ENCODE measurements around the gene RESP18.
"Not testable (repeated sequence)": the region's sequence is repeated elsewhere in the genome, so short reads cannot be mapped to it uniquely, and the experiment has no call there.

Gene RESP18

GRCh38 chr2:219289195-219289536, 43.4 kb downstream of the RESP18 start:
- H3K36me3 Mint-ChIP-seq (ENCODE audit: low read depth): peaks cover 3% of the 10 kb centered on the region
- no peak for TF ChIP-seq CTCF (IDR thresholded peaks at IDR 0.05; ENCODE audit: unreplicated experiment in 3 of 3)
- no peaks in the 10 kb centered on the region for H3K9me3 Mint-ChIP-seq
- peaks cover 18% of the 10 kb centered on the region for H3K27me3 Mint-ChIP-seq (ENCODE audit: low read depth)
- H3K4me1 Mint-ChIP-seq: peaks cover 31% of the 10 kb centered on the region
- H3K4me3 Mint-ChIP-seq: no peak overlapping the region
- H3K27ac Mint-ChIP-seq: peak overlapping the region; percentile 65 to 90 (median 90)

- Mint-ChIP-seq H3K27ac (peak overlapping the region in 2 of 3 experiments; percentile 18 to 44), H3K27me3 (ENCODE audit: low read depth) (peaks cover 14% of the 10 kb centered on the region), H3K9me3 (no peaks in the 10 kb centered on the region), H3K4me3 (no peak overlapping the region), H3K4me1 (peaks cover 32% of the 10 kb centered on the region), H3K36me3 (ENCODE audit: low read depth) (peaks cover 13% of the 10 kb centered on the region)
- no peak for TF ChIP-seq CTCF (IDR thresholded peaks at IDR 0.05; ENCODE audit: unreplicated experiment in 3 of 3)
Observed at GRCh38 chr2:219287580-219288265, 44.8 kb downstream of the RESP18 start.

- Mint-ChIP-seq H3K27ac (peak overlapping the region in 1 of 3 experiments; percentile 18), H3K4me1 (peaks cover 38% of the 10 kb centered on the region), H3K36me3 (ENCODE audit: low read depth) (peaks cover 18% of the 10 kb centered on the region)
- not testable (repeated sequence) for H3K9me3 Mint-ChIP-seq; H3K4me3 Mint-ChIP-seq; H3K27me3 Mint-ChIP-seq (ENCODE audit: low read depth)
Observed at GRCh38 chr2:219287116-219287440, 45.5 kb downstream of the RESP18 start.

- TF ChIP-seq CTCF (IDR thresholded peaks at IDR 0.05; ENCODE audit: unreplicated experiment in 3 of 3): no peak
- Mint-ChIP-seq H3K4me3 (peak overlapping the region in 1 of 3 experiments; percentile 11), H3K27ac (peak overlapping the region; percentile 48 to 90 (median 59)), H3K9me3 (no peaks in the 10 kb centered on the region), H3K36me3 (ENCODE audit: low read depth) (peaks cover 18% of the 10 kb centered on the region), H3K4me1 (peaks cover 38% of the 10 kb centered on the region), H3K27me3 (ENCODE audit: low read depth) (peaks cover 5% of the 10 kb centered on the region)
Observed at GRCh38 chr2:219286436-219287115, 46.0 kb downstream of the RESP18 start.

GRCh38 chr2:219285894-219286425, 46.6 kb downstream of the RESP18 start:
- peaks cover 5% of the 10 kb centered on the region for H3K27me3 Mint-ChIP-seq (ENCODE audit: low read depth)
- TF ChIP-seq CTCF (IDR thresholded peaks at IDR 0.05; ENCODE audit: unreplicated experiment in 3 of 3): no peak
- H3K4me3 Mint-ChIP-seq: peak overlapping the region in 1 of 3 experiments; percentile 11
- no peaks in the 10 kb centered on the region for H3K9me3 Mint-ChIP-seq
- H3K36me3 Mint-ChIP-seq (ENCODE audit: low read depth): peaks cover 24% of the 10 kb centered on the region
- H3K4me1 Mint-ChIP-seq: peaks cover 43% of the 10 kb centered on the region
- H3K27ac Mint-ChIP-seq: peak overlapping the region; percentile 48 to 90 (median 59)

- H3K27ac Mint-ChIP-seq: peak overlapping the region in 1 of 3 experiments; percentile 69
- TF ChIP-seq CTCF (IDR thresholded peaks at IDR 0.05; ENCODE audit: unreplicated experiment in 3 of 3): no peak
- H3K4me3 Mint-ChIP-seq: peak overlapping the region in 1 of 3 experiments; percentile 24
- H3K27me3 Mint-ChIP-seq (ENCODE audit: low read depth): peaks cover 5% of the 10 kb centered on the region
- H3K4me1 Mint-ChIP-seq: peaks cover 48% of the 10 kb centered on the region
- peaks cover 26% of the 10 kb centered on the region for H3K36me3 Mint-ChIP-seq (ENCODE audit: low read depth)
- no peaks in the 10 kb centered on the region for H3K9me3 Mint-ChIP-seq
Observed at GRCh38 chr2:219285373-219285735, 47.2 kb downstream of the RESP18 start.

Data from nephron (organoid).